ENCODE measurements around the gene CSF1R.

GRCh38 chr5:150045549-150045948, 40.8 kb downstream of the CSF1R start:
- TF ChIP-seq RAD21 (IDR thresholded peaks at IDR 0.05; ENCODE audit: low read depth), result no peak
- no peak for TF ChIP-seq ZBTB7A (IDR thresholded peaks at IDR 0.05; ENCODE audit: low read depth)
- no peak for TF ChIP-seq CREB1 (IDR thresholded peaks at IDR 0.05; ENCODE audit: low read depth)
- no peak for TF ChIP-seq EP300 (IDR thresholded peaks at IDR 0.05; ENCODE audit: borderline replicate concordance)
- no peak for TF ChIP-seq TAF1 (IDR thresholded peaks at IDR 0.05; ENCODE audit: low read depth)
